GM19099 (cell line): ENCODE results near the gene FKBP15.

Experiments used
- POLR2A ChIP-seq: IDR thresholded peaks from 3 replicates; pipeline ENCODE4 v1.6.1; 2011; ENCODE audit warnings: low read depth; ENCODE audit not compliant: insufficient read length; ENCODE audit errors: extremely low read depth

FKBP15 gene

GRCh38 chr9:113210815-113211214, 10.3 kb downstream of the FKBP15 start:
- no peak for TF ChIP-seq POLR2A

DNA sequence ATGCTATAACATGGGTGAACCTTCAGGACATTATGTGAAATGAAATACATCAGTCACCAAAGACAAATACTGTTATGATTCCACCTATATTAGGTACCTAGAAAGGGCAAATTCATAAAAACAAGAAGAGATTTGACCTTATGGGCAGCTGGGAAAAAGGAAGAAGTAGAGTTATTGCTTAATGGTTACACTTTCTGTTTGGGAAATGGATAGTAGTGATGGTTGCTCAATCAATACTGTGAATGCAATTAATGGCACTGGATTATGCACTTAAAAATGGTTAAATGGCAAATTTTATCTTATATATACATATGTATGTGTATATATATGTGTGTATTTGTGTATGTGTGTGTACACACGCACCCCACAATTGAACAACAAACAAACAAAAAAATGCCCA, 15.2 kb downstream of the FKBP15 start:
- TF ChIP-seq POLR2A = no peak

DNA sequence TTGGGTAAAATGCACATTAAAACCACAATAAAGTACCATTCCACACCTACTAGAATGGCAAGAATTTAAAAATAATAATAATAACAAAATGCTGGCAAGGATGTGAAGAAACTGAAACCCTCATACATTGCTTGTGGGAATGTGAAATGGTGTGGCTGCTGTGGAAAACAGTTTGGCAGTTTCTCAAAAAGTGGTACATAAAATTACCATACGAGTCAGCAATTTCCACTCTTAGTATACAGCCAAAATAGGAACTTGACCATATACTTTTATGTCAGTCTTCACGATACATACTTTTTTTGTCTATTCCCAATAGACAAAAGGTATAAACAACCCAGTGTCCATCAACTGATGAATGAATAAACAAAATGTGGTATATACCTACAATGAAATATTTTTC, 15.6 kb downstream of the FKBP15 start:
- TF ChIP-seq POLR2A = no peak

GRCh38 chr9:113199683-113200329, 21.3 kb downstream of the FKBP15 start:
- TF ChIP-seq POLR2A = no peak

DNA sequence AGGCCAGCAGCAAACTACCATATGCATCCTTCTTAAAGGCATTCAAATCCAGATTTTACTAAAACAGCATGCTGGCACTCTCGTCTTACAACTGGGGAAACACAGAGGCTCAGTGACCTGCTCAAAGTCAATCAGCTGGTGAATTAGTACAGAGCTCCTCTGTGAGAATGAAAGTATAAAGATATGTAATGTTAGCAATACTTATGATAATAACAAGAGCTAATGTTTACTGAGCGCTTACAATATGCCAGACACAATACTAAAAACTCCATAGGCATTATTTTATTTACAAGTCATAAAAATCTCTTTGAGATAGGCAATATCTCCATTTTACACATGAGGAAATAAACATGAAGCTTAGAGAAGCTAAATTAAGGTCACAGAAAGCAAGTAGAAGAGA, 28.6 kb downstream of the FKBP15 start:
- no peak for TF ChIP-seq POLR2A

- TF ChIP-seq POLR2A = no peak
Measured at GRCh38 chr9:113187929-113188595, 33.0 kb downstream of the FKBP15 start.

DNA sequence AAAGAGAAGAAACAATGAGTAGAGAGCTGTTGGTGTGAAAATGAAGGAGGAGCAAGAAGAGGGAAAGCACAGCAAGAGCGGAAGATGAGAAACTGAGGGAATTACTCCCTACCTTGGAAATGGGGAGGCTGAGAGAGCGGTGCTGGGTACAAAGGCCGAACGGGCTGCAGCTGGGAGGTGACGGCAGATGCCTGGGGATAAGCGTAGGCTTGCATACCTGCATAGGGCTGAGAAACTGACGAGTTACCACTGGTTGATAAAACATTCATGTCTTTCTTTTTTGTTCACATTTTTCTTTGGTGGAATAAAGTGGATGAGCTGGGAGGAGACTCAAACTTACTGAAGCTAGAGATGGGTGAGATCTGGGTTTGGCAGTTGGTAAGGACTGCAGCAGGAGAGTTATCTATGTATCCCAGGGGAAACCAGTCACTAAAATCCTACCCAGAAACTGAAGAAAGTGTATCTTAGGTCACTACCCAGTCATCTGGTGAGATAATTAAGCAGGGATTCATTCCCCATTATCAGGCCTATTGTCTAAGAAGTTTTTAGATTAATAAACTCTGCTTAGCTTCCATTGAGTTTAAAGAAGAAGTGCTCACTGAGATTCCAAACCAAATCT, 34.8 kb downstream of the FKBP15 start:
- no peak for TF ChIP-seq POLR2A

GRCh38 chr9:113185271-113185670, 35.8 kb downstream of the FKBP15 start:
- no peak for TF ChIP-seq POLR2A

DNA sequence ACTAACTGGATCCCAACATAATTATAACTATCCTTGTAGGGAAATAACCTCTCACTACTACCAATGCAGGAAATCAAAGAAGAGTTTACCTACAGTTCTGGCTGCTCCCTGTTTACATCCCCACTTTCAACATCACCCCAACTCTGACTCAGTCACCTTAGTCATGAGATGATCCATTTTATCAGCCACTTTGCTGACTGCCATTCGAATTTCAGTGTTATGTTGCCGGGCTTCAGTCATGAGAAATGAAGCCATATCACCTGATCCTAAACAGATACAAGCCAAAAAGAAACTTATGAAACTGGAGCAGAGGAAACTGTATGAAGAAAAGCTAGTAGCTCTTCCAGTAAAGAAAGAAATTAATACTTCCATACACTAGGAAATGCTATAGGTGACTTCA, 36.5 kb downstream of the FKBP15 start:
- TF ChIP-seq POLR2A = no peak

- no peak for TF ChIP-seq POLR2A
Measured at GRCh38 chr9:113183956-113184488, 37.1 kb downstream of the FKBP15 start.

- no peak for TF ChIP-seq POLR2A
Measured at GRCh38 chr9:113181165-113181564, 39.9 kb downstream of the FKBP15 start.

DNA sequence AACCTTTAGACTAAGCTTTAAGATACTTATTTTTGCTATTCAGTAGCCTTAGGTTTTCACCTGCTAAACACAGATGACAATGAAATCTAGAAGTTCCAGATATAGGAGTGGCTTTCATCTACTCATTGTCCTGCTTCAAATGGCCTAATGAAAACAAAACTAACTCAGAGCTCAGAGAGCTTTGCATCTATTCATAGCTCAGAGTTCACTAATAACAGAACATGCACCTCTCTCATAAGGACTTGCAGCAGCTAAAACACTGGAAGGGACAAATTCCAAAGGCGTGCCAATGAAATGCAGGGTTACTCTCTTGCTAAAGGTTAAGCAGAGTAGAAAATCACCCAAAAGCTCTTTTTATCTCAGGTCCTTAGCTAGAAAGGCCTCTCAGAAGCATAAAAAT, 41.2 kb downstream of the FKBP15 start:
- no peak for TF ChIP-seq POLR2A

GRCh38 chr9:113178087-113178486, 43.0 kb downstream of the FKBP15 start:
- TF ChIP-seq POLR2A = no peak

- TF ChIP-seq POLR2A = no peak
Measured at GRCh38 chr9:113177251-113177650, 43.8 kb downstream of the FKBP15 start.

DNA sequence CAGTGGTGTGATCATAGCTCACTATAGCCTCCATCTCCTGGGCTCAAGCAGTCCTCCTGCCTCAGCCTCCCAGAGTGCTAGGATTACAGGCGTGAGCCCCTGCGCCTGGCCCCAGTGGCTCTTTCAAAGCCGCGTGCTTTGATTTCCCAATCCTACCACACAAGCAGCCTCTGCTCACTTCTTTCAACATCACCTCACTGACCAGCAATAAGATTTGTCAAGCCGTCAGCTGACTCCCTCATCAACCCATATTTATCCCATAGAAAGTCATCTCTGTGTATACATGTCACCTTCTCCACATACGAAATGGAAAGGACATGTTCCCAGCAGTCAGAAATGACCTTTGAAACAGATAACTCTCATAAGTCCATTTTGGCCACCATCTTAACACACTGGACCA, 44.3 kb downstream of the FKBP15 start:
- TF ChIP-seq POLR2A = no peak

DNA sequence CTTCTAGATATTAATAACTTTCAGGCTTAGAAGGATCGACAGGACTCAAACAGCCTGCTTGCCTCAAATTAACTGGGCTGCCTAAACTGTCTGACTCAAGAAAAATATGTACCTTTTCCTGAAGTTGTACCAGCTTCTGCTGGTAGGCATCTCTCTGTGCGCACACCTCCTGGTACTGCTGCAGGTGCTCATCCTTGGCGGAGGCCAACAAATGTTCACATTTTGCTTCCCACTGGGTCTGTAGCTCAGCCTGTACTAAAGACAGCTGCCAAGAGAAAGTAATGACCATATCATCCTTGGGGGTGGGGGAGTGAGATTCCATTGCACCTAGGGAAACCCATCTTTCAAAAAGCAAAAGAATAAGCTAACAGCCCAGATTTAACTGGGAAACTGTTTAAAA, 47.7 kb downstream of the FKBP15 start:
- TF ChIP-seq POLR2A = no peak
